DMS 273 (cell line): ENCODE results near the gene EFNA5.
A peak's percentile ranks its signal among the peaks of the same experiment; 100 is the strongest.
"Not testable (repeated sequence)": the region's sequence is repeated elsewhere in the genome, so short reads cannot be mapped to it uniquely, and the experiment has no call there.

Experiments used
- DNase-seq: peaks from one replicate; lab custom pipeline; 2025; ENCODE audit not compliant: unreplicated experiment; lab: John Stamatoyannopoulos, UW

EFNA5 gene

DNA sequence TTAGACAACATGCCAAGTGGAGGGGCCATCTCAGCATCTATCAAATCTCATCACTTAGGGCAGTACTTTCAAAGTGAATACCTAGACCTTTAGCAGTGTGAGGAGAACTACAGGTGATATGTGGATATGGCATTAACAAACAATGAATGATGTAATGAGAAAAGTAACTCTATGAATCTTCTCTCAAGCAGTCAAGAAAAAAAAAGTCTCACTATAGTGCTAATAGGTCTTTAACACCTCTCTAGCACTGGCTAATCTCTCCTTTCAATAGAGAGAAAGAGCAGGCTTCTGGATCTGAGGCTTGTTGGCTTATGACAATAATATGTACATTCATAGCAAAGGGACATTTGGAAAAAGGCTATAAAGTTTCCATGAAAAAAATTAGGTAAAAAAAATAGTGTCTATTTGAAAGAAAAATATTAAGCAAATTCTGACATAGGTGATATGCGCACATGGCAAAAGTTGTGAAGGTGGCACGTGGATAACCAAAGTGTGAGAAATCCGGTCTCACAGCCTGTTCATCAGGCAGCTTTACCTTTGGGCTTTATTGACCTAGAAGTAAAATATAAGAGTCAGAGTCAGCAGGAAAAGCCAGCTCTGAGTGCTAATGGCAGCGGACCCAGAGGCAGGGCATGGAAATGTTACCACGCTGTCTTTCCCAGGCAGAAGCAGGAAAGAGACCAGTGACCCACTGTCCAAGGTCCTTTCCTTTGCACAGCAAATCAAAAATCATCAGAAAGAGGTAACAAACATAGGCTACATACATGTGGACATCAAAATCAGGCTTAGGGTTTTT, 203.4 kb downstream of the EFNA5 start:
- no peak for DNase-seq

GRCh38 chr5:107466233-107466769, 204.4 kb downstream of the EFNA5 start:
- DNase-seq = no peak

GRCh38 chr5:107464876-107465275, 205.9 kb downstream of the EFNA5 start:
- no peak for DNase-seq

DNA sequence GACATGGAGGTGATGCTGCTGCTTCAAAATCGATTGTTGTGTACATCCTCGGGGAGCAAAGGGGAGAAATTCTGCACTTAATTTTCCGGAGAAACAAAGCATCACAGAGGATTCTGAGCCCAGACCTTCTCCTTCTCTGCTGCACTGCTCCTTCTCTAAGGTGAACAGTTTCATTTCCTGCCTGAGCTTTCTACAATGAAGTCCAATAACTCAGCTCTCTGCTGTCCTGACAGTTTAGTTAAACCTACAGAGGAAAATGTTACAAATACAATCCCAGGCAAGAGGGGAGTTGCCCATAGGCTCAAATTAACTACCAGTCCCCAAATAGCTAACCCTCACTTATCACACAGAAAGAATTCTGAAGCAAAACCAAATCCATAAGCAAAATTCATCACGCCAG, 206.3 kb downstream of the EFNA5 start:
- DNase-seq = no peak

GRCh38 chr5:107463731-107464130, 207.0 kb downstream of the EFNA5 start:
- DNase-seq = no peak

DNA sequence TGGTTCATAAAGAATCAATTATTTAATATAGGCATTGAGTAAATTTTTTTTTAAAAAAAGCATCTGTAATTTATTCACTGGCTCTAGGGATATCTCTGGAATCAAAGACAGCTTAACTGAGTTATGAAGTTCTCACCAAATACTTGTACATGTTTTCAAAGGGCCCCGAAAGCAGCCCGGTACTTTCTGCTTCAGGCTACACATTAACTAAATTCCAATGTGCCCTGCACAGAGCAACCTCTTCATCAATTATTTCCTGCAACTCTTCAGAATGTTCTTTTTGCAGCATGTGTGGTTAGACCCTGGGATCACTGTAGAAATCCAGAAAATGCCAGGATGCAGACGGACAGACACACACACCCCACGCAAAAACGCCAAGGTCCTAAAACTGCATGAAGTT, 209.0 kb downstream of the EFNA5 start:
- no peak for DNase-seq

DNA sequence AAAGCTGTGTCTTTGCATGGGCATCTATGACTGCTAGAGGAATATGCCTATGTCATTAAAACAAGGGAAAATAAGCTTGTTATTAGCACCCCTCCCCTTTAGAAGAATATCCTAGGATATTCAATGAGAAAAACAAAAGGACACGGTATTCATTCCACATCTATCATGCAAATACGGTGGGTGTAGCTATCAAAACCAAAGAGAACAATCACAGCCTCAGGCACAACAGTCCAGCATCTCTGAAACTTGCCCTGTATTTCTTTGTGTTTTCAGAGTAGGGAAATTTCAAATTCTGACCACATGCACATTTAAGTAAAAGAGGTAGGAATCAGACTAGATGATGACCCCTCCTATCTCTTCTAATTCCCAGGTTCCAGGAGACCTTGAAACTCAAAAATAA, 209.9 kb downstream of the EFNA5 start:
- no peak for DNase-seq

DNA sequence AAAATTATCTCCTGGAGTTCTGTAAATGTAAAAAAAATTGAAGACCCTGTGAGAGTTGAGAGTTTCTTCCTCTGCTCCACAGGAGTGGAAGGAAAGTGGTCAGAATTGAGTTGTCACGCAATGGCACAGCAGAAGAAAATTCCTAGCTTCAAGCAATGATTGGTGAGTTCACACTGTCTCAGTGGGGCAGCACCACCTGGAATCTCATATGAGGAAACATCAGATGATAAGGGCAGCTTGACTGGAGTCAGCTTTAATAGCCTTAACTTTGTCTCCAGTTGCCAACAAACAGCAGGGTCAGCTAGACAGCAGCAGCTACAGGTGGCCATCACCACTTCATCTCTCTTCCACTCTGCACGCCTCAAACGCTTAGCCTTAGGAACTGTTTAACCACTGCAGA, 211.1 kb downstream of the EFNA5 start:
- DNase-seq = peak; percentile 19

DNA sequence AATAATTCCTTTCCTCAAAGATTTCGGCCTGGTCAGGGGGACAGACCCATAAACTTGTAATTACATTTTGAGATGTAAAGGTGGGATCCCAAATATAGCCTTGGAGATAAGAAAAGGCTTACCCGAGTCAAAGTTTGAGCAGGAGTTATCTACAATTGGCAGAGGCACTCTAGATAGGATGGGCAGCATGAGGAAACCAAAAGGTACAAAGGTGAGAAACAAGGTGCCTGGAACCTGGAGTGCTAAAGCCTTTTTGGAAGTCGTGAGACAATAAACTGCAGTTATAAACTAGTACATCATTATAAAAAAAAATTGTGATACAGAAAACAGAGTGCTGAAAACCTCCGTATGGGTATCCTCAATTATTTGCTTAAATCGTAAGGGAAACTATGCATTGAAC, 212.4 kb downstream of the EFNA5 start:
- DNase-seq = no peak

DNA sequence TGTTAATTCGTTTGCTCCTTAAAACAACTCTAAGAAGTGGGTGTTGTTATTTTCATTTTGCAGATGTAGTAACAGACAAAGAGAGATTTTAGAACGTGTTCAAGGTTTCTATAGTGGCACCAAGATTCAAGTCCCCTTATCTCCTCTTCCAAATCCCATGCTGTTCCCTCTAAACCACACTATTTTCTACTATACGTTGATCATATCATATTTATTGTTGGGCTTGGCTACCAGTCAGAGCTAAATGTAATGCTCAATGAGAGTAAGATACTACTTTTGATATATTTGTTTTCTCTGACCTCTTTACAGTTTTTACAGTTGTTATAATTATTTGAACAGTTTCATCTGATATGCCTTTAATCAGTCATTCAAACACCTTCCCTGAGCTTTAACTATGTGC, 212.9 kb downstream of the EFNA5 start:
- DNase-seq = no peak

DNA sequence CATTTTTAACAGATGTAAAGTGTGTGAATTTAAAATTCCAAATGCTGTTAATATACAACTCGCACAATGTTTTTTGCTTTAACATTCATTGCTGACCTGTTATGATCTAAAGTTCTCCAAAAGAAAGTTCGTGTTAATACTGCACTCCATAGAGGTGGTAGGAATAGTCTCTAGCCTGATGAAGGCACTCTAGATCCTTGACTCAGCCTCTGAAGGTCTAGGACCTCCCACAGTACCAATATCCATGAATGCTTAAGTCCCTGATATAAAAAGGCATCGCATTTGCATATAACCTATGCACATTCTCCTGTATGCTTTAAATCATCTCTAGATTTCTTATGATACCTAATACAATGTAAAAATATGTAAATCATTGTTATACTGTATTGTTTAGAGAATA, 213.6 kb downstream of the EFNA5 start:
- DNase-seq = no peak

GRCh38 chr5:107456281-107456715, 214.4 kb downstream of the EFNA5 start:
- DNase-seq = peak; percentile 65

- DNase-seq = no peak
Observed at GRCh38 chr5:107455111-107455544, 215.6 kb downstream of the EFNA5 start.

GRCh38 chr5:107451827-107452226, 218.9 kb downstream of the EFNA5 start:
- DNase-seq = not testable (repeated sequence)

DNA sequence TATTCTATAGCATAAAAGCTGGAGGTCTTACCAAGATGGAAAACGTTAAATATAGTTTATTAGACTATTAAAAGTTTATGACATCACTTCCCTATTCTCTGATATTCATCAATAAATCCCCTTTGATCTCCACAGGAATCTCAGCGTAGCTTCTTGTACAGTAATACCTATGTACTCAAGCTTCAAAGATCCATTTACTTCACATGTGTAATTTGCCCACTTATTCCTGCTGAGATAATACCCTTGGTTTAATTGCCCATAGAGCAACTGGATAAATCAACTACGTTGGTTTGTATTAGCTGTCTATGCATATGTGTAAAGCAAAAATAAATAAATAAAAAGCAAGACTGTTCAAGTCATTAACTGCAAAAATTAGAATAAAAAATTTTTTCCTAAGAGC, 219.7 kb downstream of the EFNA5 start:
- no peak for DNase-seq

- no peak for DNase-seq
Observed at GRCh38 chr5:107450531-107450930, 220.2 kb downstream of the EFNA5 start.

DNA sequence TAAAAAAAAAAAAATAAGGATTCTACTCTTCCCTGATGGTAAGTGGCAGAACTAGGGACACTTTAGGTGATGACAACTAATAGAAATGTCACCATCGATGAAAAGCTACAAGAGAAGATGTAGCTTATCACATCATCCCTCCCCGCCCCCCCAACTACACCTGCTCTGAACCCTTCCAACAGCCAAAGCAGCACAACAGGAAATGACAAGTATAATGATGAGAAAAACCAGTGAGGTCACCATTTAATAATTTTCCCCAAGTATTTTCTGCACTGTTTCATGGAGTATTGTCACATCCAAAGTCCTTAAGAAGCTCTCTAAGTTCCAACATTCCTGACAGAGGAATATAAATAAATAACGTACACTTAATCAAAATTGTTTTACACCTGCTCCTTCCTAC, 221.4 kb downstream of the EFNA5 start:
- no peak for DNase-seq

- no peak for DNase-seq
Observed at GRCh38 chr5:107447587-107447986, 223.2 kb downstream of the EFNA5 start.

GRCh38 chr5:107446972-107447371, 223.8 kb downstream of the EFNA5 start:
- no peak for DNase-seq

- no peak for DNase-seq
Observed at GRCh38 chr5:107444300-107444699, 226.4 kb downstream of the EFNA5 start.

DNA sequence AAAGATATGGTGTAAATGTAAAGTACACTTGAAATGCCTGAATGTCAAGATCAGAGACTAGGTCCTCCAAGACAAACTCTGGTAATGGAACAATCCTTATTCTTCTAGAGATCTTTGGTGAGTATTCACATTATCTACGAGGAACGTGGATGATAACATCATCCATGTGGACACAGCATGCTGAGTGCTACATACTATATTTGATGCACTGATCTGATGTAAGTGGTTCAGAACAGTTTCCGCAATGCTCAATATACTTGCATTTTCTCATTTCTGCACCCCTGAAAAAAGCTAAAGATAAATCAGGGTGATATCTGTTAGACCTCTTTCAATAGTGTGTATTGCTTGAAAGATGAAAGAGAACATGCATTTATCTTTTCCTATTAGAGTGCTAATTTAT, 226.8 kb downstream of the EFNA5 start:
- DNase-seq = no peak

GRCh38 chr5:107442452-107442851, 228.3 kb downstream of the EFNA5 start:
- no peak for DNase-seq

GRCh38 chr5:107439832-107440231, 230.9 kb downstream of the EFNA5 start:
- DNase-seq = no peak
